ENCODE measurements around the gene ERVW-1. TPM values are rescaled to one million over a fixed set of nuclear protein-coding genes. Genes with fewer than 3 reads are reported as not detected.

The ERVW-1 gene
- polyA plus RNA-seq, 1 donor, result 1.4 TPM

GRCh38 chr7:92427193-92427592 lies 50.6 kb downstream of the ERVW-1 start:
- no peak for DNase-seq (ENCODE audit: low read depth)

DNA sequence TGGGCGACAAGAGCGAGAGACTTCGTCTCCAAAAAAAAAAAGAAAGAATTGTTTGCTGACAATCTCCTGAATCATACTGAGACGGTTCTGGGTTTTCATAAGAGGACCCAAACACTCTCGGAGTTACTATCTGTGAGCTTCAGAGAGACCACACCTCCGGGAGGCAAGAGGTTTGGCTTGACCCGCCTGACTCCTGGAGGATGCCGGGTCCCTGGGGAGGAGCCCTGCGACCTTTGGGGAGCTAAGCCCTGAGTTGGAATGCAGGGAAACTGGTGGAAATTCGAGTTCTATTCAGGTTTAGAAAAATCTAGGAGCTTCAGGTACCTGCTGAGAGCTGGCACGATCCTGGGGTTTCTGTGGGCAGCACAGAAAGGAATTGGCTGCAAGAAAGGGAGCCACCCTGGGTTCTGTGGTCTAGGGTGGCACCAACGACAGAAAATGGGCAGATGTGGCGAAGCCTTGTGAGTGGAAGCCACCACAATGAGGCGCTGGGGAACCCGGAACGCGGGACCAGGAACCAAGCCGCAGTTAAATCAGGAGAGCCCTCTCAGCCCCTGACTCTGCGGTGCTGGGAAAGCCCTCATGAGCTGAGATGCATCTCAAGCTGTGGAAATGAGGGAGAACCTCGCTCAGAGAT lies 52.3 kb downstream of the ERVW-1 start:
- no peak for DNase-seq (ENCODE audit: low read depth)

DNA sequence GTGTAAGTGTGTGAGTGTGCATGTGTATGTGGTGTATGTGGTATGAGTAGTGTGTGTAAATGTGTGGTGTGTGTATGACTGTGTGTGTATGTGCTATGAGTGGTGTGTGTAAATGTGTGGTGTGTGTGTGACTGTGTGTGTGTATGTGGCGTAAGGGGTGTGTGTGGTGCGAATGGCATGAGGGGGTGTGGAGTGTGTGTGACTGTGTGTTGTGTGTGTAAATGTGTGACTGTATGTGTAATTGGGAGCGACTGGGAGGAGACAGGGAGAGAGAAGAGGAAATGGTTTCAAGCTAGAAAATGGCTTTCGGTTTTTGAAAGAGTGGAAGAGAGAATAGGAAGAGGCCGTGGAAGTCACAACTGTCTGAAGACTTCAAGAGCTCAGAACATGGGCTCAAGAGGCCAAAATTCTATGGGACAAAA lies 54.0 kb downstream of the ERVW-1 start:
- no peak for DNase-seq (ENCODE audit: low read depth)

- DNase-seq (ENCODE audit: low read depth), result no peak
Observed at GRCh38 chr7:92422926-92423325, 54.8 kb downstream of the ERVW-1 start.

DNA sequence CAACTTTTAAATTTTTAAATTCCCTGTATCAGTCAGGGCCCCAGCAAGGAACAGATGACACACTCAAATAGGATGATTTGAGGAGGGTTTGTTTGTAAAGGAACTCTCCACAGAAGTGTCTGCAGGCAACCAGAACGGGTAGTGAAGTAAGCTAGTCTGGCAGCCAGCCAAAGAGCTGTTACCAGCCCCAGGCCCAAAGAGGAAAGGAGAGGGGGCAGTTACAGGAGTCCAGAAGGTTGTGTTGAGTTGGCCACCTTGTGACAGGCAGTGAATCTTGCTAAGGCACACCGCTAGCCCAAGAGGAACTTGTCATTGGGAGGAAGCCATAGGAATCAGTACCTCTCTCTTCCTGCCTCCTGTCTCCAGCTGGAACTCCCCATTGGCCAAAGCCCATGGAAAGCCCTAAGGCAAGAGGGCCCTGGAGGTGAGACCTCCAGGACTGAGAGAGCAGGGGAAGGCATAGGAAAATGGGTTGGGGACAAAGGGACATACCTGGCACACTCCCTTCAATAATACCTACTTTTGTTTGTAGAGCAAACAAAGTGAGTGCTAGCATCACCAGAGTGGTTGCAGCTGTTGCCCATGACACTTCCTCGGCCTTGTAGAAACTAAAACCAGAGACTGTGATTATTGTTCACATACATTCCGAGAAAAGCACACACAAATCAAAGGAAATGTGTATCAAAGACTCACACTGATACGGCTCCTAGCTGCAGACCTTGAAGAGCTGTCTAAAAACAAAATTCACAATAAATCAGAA lies 55.9 kb downstream of the ERVW-1 start:
- no peak for DNase-seq (ENCODE audit: low read depth)

Other genes starting within 250 kb of the ERVW-1 start
- 23.9 TPM for gene KRIT1, start 232.0 kb downstream of the ERVW-1 start, polyA plus RNA-seq (ENCODE audit: insufficient read length)
- 24.7 TPM for gene ANKIB1, start 232.0 kb downstream of the ERVW-1 start, polyA plus RNA-seq (ENCODE audit: insufficient read length)
- 24.9 TPM for gene GATAD1, start 30.5 kb downstream of the ERVW-1 start, polyA plus RNA-seq (ENCODE audit: insufficient read length)
- 23.3 TPM for gene PEX1, start 50.6 kb upstream of the ERVW-1 start, polyA plus RNA-seq (ENCODE audit: insufficient read length)
- 13.8 TPM for gene RBM48, start 50.8 kb upstream of the ERVW-1 start, polyA plus RNA-seq (ENCODE audit: insufficient read length)
- gene FAM133B, start 112.4 kb upstream of the ERVW-1 start, polyA plus RNA-seq (ENCODE audit: insufficient read length), result 31.0 TPM